Erythroblast (primary cell): ENCODE measurements around the gene ITIH4.

Source experiments
- GATA1 ChIP-seq: IDR thresholded peaks from 2 replicates; pipeline ENCODE4 v1.6.1; 2011; ENCODE audit warnings: low read depth, mild to moderate bottlenecking, control low read depth, low read length, moderate library complexity
- POLR2A ChIP-seq: IDR thresholded peaks from 2 replicates; pipeline ENCODE4 v1.6.1; 2011; ENCODE audit warnings: mild to moderate bottlenecking, low read length

- TF ChIP-seq POLR2A (no peak), GATA1 (no peak)
Measured at GRCh38 chr3:52879090-52879489, 48.6 kb upstream of the ITIH4 start.
